GM03348 (cell line): ENCODE results near the gene CMTM3.
"Not testable (repeated sequence)": the region's sequence is repeated elsewhere in the genome, so short reads cannot be mapped to it uniquely, and the experiment has no call there.

ENCODE experiments used
- DNase-seq: peaks from one replicate; pipeline ENCODE4 v3.0.0; 2012; ENCODE audit warnings: low spot score

Gene CMTM3

GRCh38 chr16:66636199-66636598, 31.7 kb downstream of the CMTM3 start:
- no peak for DNase-seq

- DNase-seq, result no peak
These were observed 33.3 kb downstream of the CMTM3 start for GRCh38 chr16:66637806-66638205.

GRCh38 chr16:66639091-66639885, 34.8 kb downstream of the CMTM3 start:
- peak; percentile 57 for DNase-seq

- DNase-seq, result no peak
These were observed 36.3 kb downstream of the CMTM3 start for GRCh38 chr16:66640724-66641314.

- DNase-seq, result no peak
These were observed 36.9 kb downstream of the CMTM3 start for GRCh38 chr16:66641387-66641786.

GRCh38 chr16:66647866-66648265, 43.4 kb downstream of the CMTM3 start:
- no peak for DNase-seq

- no peak for DNase-seq
These were observed 44.7 kb downstream of the CMTM3 start for GRCh38 chr16:66649167-66649566.

GRCh38 chr16:66649636-66650205, 45.2 kb downstream of the CMTM3 start:
- no peak for DNase-seq

GRCh38 chr16:66650707-66651473, 46.4 kb downstream of the CMTM3 start:
- peak; percentile 88 for DNase-seq

GRCh38 chr16:66651474-66651765, 46.9 kb downstream of the CMTM3 start:
- no peak for DNase-seq

GRCh38 chr16:66651965-66652364, 47.5 kb downstream of the CMTM3 start:
- DNase-seq, result no peak

GRCh38 chr16:66652661-66653360, 48.3 kb downstream of the CMTM3 start:
- no peak for DNase-seq

- no peak for DNase-seq
These were observed 49.3 kb downstream of the CMTM3 start for GRCh38 chr16:66653581-66654350.

- DNase-seq, result no peak
These were observed 52.0 kb downstream of the CMTM3 start for GRCh38 chr16:66656547-66656946.

- no peak for DNase-seq
These were observed 53.8 kb downstream of the CMTM3 start for GRCh38 chr16:66658143-66658859.

- no peak for DNase-seq
These were observed 54.3 kb downstream of the CMTM3 start for GRCh38 chr16:66658860-66659190.

- peak; percentile 87 for DNase-seq
These were observed 56.1 kb downstream of the CMTM3 start for GRCh38 chr16:66660422-66661209.

GRCh38 chr16:66661210-66661560, 56.7 kb downstream of the CMTM3 start:
- DNase-seq, result no peak

- not testable (repeated sequence) for DNase-seq
These were observed 57.3 kb downstream of the CMTM3 start for GRCh38 chr16:66661671-66662346.
